HG02759 (cell line): ENCODE measurements around the gene L1TD1.
"Not testable (repeated sequence)": the region's sequence is repeated elsewhere in the genome, so short reads cannot be mapped to it uniquely, and the experiment has no call there.

Experiments
- ATAC-seq: cut with Tn5 transposase; IDR thresholded peaks from one replicate; pipeline ENCODE4 v1.9.1; 2021; ENCODE audit warnings: mild to moderate bottlenecking, moderate library complexity; ENCODE audit not compliant: unreplicated experiment

Gene L1TD1, protein sequence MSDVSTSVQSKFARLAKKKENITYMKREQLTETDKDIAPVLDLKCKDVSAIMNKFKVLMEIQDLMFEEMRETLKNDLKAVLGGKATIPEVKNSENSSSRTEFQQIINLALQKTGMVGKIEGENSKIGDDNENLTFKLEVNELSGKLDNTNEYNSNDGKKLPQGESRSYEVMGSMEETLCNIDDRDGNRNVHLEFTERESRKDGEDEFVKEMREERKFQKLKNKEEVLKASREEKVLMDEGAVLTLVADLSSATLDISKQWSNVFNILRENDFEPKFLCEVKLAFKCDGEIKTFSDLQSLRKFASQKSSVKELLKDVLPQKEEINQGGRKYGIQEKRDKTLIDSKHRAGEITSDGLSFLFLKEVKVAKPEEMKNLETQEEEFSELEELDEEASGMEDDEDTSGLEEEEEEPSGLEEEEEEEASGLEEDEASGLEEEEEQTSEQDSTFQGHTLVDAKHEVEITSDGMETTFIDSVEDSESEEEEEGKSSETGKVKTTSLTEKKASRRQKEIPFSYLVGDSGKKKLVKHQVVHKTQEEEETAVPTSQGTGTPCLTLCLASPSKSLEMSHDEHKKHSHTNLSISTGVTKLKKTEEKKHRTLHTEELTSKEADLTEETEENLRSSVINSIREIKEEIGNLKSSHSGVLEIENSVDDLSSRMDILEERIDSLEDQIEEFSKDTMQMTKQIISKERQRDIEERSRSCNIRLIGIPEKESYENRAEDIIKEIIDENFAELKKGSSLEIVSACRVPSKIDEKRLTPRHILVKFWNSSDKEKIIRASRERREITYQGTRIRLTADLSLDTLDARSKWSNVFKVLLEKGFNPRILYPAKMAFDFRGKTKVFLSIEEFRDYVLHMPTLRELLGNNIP

GRCh38 chr1:62194651-62195544, at the start of gene L1TD1:
TSS of gene L1TD1 (plus strand) at chr1:62194849. CDS start at chr1:62206629, 11,780 bp downstream.
- no peak for ATAC-seq

- no peak for ATAC-seq
Measured at GRCh38 chr1:62159940-62160348, 34.7 kb upstream of the L1TD1 start.

DNA sequence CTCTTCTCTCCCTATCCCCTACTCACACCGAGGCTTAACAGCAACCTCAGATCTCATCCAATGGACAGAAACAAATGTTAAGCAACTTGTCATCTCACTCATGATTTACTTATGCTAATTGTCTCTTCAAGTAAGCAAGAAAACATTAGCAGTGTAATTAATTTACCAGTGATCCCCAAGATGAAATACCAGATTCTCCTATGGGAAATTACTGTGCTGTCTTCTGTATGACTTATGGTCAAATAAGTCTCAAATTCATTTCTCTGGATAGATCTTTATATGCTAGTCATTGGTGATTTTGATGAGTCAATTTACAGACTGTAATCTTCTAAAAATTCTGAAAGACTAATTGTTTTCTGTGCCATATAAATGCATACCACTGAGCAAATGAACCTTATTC, 32.9 kb upstream of the L1TD1 start:
- ATAC-seq: no peak

DNA sequence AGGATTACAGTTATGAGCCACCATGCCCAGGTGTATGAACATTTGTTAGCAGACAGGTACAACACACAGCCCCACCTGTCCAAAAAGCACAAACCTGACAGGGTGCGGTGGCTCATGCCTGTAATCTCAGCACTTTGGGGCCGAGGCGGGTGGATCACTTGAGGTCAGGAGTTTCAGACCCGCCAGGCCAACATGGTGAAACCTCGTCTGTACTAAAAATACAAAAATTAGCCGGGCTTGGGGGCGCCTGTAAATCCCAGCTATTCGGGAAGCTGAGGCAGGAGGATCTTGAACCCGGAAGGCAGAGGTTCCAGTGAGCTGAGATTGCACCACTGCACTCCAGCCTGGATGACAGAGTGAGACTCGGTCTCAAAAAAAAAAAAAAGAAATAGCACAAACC, 24.3 kb upstream of the L1TD1 start:
- not testable (repeated sequence) for ATAC-seq

DNA sequence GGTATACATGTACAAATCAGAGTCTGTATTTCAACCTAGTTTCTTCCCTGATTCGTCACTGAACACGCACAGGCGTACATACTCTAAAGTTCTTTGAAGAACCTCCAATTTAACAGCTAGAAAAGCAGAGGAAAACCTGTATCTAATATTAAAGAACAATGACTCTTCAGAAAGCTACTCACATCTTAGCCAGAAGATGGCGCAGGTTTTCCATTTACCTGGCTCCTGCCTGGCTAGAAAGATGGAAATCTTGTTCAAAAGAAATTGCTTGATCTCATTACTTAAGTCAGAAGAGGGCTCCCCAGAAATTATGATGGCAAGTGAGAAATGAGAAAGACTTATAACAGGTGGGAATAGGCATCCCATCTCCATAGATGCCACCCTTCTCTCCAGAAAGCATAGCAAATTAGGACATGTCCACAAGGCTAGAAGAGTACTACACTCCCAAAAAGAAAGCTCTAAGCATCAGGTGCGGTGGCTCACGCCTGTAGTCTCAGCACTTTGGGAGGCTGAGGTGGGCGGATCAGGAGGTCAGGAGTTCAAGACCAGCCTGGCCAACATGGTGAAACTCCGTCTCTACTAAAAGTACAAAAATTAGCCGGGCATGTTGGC, 19.0 kb upstream of the L1TD1 start:
- ATAC-seq: no peak

DNA sequence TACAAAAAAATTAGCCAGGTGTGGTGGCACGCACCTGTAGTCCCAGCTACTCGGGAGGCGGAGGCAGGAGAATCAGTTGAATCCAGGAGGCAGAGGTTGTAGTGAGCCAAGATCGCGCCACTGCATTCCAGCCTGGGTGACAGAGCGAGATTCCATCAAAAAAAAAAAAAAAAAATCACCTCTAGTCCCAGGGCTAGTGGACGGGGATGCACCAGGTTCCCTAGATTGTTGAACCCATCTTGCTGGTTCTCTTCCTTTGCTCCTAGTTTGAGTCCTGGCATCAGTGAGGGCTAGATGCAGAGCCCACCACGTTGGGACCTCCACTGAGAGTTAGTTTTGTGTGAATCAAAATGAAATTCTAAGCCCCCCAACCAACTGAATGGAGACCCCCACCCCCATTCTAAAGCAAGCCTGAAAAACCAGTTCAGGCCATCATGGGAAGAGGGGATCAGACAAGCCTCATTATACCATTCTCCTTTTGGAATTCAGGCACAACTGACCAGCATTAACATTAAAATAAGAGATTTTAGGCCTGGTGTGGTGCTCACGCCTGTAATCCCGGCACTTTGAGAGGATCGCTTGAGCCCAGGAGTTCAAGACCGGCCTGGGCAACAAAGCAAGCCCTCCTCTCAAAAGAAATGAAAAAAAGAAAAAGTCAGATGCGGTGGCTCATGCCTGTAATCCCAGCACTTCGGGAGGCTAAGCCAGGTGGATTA, 17.9 kb upstream of the L1TD1 start:
- ATAC-seq: no peak

DNA sequence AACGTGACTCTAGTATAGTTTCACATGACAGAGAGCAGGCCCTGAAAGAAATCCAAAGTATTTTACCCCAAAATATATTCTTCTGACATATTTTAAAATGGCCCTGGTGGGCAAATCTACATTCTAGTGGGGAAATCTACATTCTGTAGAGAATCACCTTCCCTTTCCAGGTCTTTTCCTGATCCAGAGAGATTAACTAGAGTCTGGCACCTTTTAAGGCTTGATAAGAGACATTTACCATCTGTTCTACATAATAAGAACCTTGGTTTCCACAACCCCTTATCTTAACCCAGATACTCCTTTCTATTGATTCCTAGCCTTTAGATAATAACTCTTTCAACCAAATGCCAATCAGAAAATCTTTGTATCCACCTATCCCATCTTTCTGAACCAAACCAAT, 17.0 kb upstream of the L1TD1 start:
- ATAC-seq: no peak

DNA sequence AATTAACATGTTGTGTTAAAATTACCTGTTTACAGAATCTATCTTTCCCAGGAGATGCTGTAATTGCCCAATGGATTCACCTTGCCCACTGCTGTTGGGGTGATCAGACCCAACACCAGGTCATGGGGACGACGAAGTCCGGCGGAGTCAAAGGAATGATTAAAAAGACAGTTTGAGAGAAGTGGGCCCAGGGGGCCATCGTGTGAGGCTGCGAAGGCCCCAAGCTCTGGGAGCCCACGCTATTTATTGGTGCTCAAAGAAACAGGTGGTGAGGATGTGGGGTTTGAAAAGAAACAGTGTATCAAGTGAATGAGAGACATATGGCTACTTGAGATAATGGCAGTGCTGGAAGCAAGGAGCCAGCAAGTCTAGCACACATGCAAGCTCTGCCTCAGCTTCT, 16.3 kb upstream of the L1TD1 start:
- no peak for ATAC-seq

DNA sequence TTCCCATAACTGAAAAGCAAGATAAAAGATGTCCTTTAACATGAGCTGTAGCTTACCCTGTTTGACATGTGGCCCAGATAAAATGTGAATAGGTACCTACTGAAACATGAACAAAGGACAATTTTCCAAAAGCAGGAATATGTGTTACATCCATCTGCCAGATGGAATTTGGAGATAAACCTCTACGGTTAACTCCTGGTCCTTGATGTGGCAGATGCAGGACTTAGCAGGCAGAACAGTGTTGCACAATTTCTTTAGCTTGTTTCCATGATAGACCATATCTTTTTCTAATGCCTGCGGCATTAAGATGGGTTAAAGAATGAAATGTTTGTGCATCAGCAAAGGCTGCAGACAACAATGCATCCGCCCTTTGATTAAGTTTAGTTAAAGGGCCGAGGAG, 14.6 kb upstream of the L1TD1 start:
- ATAC-seq: not testable (repeated sequence)

- ATAC-seq: no peak
Measured at GRCh38 chr1:62180639-62181038, 14.0 kb upstream of the L1TD1 start.

DNA sequence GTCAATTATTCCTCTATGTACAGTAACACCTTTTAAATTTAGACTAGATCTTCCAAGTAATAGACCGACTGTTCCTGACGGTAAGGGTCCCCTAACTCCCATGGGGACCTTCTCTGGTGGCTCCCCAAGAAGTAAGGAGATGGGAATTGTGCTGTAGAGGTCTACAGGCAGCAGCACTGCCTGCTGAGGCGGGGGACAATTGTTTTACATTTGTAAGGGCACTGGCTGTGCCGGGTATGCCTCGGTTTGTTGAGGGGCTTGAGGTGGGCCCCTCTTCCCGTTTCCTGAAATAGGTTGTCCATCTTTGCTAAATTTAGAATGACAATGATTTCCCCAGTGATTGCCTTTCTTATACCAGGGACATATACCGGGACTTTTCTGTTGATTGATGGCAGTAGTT, 13.1 kb upstream of the L1TD1 start:
- ATAC-seq: no peak

GRCh38 chr1:62182157-62182556, 12.5 kb upstream of the L1TD1 start:
- ATAC-seq: not testable (repeated sequence)

DNA sequence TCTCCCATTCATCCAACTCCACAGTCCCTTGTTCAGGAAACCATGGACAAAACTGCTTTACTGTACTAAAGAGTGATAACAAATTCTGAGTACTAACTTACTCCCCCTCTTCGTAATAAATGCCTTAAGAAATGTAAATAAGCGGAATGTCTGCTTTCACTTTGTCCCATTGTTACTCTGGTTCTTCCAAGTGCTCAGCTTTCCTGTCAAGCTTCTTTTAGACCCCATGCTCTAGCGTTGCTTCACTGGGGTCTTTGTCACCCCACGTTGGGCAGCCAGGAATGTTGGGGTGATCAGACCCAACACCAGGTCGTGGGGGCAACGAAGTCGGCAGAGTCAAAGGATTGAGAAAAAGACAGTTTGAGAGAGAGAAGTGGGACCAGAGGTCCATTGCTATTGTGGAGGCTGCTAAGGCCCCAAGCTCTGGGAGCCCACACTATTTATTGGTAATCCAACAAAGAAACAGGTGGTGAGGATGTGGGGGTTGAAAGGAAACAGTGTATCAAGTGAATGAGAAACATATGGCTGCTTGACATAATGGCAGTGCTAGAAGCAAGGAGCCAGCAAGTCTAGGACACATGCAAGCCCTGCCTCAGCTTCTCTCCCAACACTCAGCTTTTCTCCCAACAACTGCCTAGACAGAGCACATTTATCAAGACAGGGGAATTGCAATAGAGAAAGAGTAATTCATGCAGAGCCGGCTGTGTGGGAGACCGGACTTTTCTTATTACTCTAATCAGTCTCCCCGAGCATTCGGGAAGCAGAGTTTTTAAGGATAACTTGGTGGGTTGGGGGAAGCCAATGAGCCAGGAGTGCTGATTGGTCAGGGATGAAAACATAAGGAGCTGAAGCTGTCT, 11.3 kb upstream of the L1TD1 start:
- not testable (repeated sequence) for ATAC-seq

DNA sequence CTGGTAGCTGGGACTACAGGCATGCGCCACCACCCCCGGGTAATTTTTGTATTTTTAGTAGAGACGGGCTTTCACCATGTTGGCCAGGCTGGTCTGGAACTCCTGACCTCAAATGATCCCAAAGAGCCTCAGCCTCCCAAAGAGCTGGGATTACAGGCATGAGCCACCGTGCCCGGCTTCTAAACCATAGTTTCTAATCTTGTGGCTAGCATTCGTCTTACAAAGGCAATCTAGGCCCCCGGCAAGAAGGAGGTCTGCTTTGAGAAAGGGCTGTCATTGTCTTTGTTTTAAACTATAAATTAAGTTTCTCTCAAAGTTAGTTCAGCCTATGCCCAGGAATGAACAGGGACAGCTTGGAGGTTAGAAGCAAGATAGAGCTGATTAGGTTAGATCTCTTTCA, 10.3 kb upstream of the L1TD1 start:
- no peak for ATAC-seq

DNA sequence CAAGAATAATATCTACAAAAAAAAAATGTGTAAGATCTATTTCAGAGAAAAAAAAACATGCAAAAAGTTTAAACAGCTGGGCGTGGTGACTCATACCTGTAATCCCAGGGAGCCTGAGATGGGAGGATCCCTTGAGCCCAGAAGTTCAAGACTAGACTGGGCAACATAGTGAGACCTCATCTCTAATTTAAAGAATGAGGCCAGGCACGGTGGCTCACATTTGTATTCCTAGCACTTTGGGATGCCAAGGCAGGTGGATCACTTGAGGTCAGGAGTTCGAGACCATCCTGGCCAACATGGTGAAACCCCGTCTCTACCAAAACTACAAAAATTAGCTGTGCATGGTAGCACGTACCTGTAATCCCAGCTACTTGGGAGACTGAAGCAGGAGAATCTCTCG, 9.4 kb upstream of the L1TD1 start:
- not testable (repeated sequence) for ATAC-seq

DNA sequence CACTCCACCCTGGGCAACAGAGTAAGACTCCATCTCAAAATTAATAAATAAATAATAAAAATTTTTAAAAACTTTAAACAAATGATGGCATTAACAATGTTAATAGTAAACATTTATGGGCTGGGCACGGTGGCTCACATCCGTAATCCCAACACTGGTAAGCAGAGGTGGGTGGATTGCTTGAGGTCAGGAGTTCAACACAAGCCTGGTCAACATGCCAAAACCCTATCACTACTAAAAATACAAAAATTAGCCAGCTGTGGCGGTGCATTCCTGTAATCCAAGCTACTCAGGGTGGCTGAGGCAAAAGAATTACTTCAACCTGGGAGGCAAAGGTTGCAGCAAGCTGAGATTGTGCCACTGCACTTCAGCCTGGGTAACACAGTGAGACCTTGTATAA, 9.0 kb upstream of the L1TD1 start:
- no peak for ATAC-seq

GRCh38 chr1:62187548-62187947, 7.1 kb upstream of the L1TD1 start:
- ATAC-seq: no peak

- ATAC-seq: no peak
Measured at GRCh38 chr1:62188111-62188510, 6.5 kb upstream of the L1TD1 start.

DNA sequence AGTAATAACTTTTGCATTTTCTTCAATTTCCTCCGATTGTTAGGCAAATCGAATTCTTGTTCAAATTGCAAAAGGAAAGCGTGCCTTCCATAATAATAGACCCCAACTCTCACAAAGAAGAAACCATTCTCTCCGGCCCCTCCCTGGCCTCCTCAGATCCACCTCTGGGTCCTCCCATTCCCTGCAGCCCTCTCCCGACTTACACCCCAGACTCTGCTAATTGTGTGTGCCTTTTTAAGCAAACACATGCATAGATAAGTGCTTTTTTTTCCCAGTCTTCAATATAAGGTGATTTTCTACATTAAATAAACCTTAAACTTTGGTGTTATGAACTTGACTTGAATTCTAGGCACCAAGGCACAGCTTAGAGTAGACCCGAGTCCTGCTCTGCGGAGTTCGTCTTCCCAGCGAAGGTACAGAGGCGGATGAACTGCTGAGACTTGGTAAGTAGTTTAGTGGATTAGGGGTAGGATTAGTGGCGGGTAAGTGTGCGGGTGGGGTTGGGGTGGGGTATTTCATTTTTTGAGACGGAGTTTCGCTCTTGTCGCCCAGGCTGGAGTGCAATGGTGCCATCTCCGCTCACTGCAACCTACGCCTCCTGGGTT, 1.5 kb downstream of the L1TD1 start:
- no peak for ATAC-seq
